K562 (cell line): Measurements from ENCODE around the gene SGIP1.

Experiments
- EZH2 ChIP-seq: IDR thresholded peaks from 2 replicates; pipeline ENCODE4 v1.6.1; 2012; ENCODE audit warnings: low read depth, mild to moderate bottlenecking, inconsistent platforms, low read length, borderline replicate concordance
- MAFF ChIP-seq: IDR thresholded peaks from 2 replicates; pipeline ENCODE4 v1.6.1; 2012; ENCODE audit warnings: low read length, improper control_type of control experiment
- USF1 ChIP-seq: sonication (generic); formaldehyde crosslinking; IDR thresholded peaks from 2 replicates; pipeline ENCODE4 v1.9.0; 2022; ENCODE audit warnings: mild to moderate bottlenecking, missing genetic modification reagents
- ZFX ChIP-seq: sonication (generic); formaldehyde crosslinking; IDR thresholded peaks from 2 replicates; pipeline ENCODE4 v1.8.0; 2022; ENCODE audit warnings: mild to moderate bottlenecking, missing genetic modification reagents, moderate library complexity

- TF ChIP-seq ZFX (CRISPR knock-in tag) (no peak), EZH2 (no peak), MAFF (no peak), USF1 (CRISPR knock-in tag) (no peak)
Observed at GRCh38 chr1:66692681-66693080, 158.7 kb downstream of the SGIP1 start.
